ENCODE measurements around the gene ENAH. TPM values are rescaled to one million over a fixed set of nuclear protein-coding genes. Genes with fewer than 3 reads are reported as not detected.

ENAH gene
- total and polyA plus RNA-seq, 9 of the 15 experiments (the other 6 are each of a cell fraction or from before 2014, with no cell fraction given) = 0.03 to 1.2 (median 0.15) TPM

GRCh38 chr1:225668222-225668621 is 15.3 kb upstream of the ENAH start:
- Histone ChIP-seq H4K20me1 (replicated peaks; ENCODE audit: control insufficient read depth, insufficient read depth, low read length) (no peaks in the 10 kb centered on the region), H3K79me2 (ENCODE audit: control insufficient read depth, insufficient read depth, low read length) (no peaks in the 10 kb centered on the region), H3K4me1 (replicated peaks in 1 of 2; ENCODE audit: control insufficient read depth in 2 of 2, insufficient read depth in 2 of 2, low read length in 2 of 2) (no peaks in the 10 kb centered on the region; a peak in 1 of 5 replicates), H3K9me3 (replicated peaks; ENCODE audit: control insufficient read depth, insufficient read depth, low read depth, low read length) (no peaks in the 10 kb centered on the region), H3K27ac (ENCODE audit: extremely low read depth, low read depth, low read length) (no peak overlapping the region), H3K36me3 (ENCODE audit: control insufficient read depth, insufficient read depth, low read length) (no peaks in the 10 kb centered on the region), H3K9me1 (ENCODE audit: control insufficient read depth, insufficient read depth, low read length) (no peaks in the 10 kb centered on the region), H3K4me3 (no peak overlapping the region), H3K9ac (ENCODE audit: insufficient read depth in 1 of 2, low read depth in 2 of 2, low read length in 2 of 2) (no peak overlapping the region), H2AFZ (ENCODE audit: low read depth, low read length) (no peak overlapping the region), H3K27me3 (ENCODE audit: control insufficient read depth in 2 of 2, insufficient read depth in 2 of 2, low read length in 2 of 2) (peaks cover 34 to 58% of the 10 kb centered on the region in 2 experiments; a peak in 4 of 5 replicates), H3K4me2 (ENCODE audit: insufficient read depth, low read length) (no peak overlapping the region)
- intact Hi-C loops (cut with micrococcal nuclease) = no loop called here
- ChIA-PET CTCF (ENCODE audit: low intra/inter-chr PET ratio) (interaction anchor here (0.7 kb wide), 1 partner anchor 307 kb away, joined by 5 read pairs; no protein-coding TSS in a partner anchor), POLR2A (interaction anchor here (0.6 kb wide), 1 partner anchor 32 kb away, joined by 3 read pairs; no protein-coding TSS in a partner anchor)
- no TSS peak for BruUV-seq (replicated peaks)
- ATAC-seq (no peak), DNase-seq (ENCODE audit: extremely low read depth in 1 of 4, low spot score in 3 of 4) (no peak), FAIRE-seq (no peak)
- in situ Hi-C loops (cut with MboI) = no loop called here
- 8% methylated on average over 1 of the region's 1 CpG for WGBS (ENCODE audit: insufficient coverage, low coverage, missing lambda C conversion rate)
- no peak for TF ChIP-seq POLR2A (conservative IDR thresholded peaks at IDR 0.05)
- TF ChIP-seq ATF3 (IDR thresholded peaks at IDR 0.05) = peak; percentile 57
- no peak for TF ChIP-seq ATF3 (CRISPR knock-in tag; conservative IDR thresholded peaks at IDR 0.05)

- DNase-seq (ENCODE audit: extremely low read depth in 1 of 4, low spot score in 3 of 4) (no peak), ATAC-seq (no peak), FAIRE-seq (no peak)
- Histone ChIP-seq H3K9ac (ENCODE audit: insufficient read depth in 1 of 2, low read depth in 2 of 2, low read length in 2 of 2) (no peak overlapping the region), H3K27me3 (ENCODE audit: control insufficient read depth in 2 of 2, insufficient read depth in 2 of 2, low read length in 2 of 2) (peaks cover 34 to 66% of the 10 kb centered on the region in 2 experiments; a peak in 4 of 5 replicates), H3K36me3 (ENCODE audit: control insufficient read depth, insufficient read depth, low read length) (no peaks in the 10 kb centered on the region), H3K9me3 (replicated peaks; ENCODE audit: control insufficient read depth, insufficient read depth, low read depth, low read length) (no peaks in the 10 kb centered on the region), H2AFZ (ENCODE audit: low read depth, low read length) (no peak overlapping the region), H3K79me2 (ENCODE audit: control insufficient read depth, insufficient read depth, low read length) (no peaks in the 10 kb centered on the region), H4K20me1 (replicated peaks; ENCODE audit: control insufficient read depth, insufficient read depth, low read length) (no peaks in the 10 kb centered on the region), H3K4me2 (ENCODE audit: insufficient read depth, low read length) (no peak overlapping the region), H3K9me1 (ENCODE audit: control insufficient read depth, insufficient read depth, low read length) (no peaks in the 10 kb centered on the region), H3K27ac (ENCODE audit: extremely low read depth, low read depth, low read length) (no peak overlapping the region), H3K4me3 (no peak overlapping the region), H3K4me1 (replicated peaks in 1 of 2; ENCODE audit: control insufficient read depth in 2 of 2, insufficient read depth in 2 of 2, low read length in 2 of 2) (no peaks in the 10 kb centered on the region; a peak in 1 of 5 replicates)
- BruUV-seq (replicated peaks) = no TSS peak
- ChIA-PET POLR2A (interaction anchor here (0.6 to 1.0 kb wide), 3 partner anchors 13 to 261 kb away, joined by 3 to 4 read pairs (median 3); no protein-coding TSS in a partner anchor), CTCF (ENCODE audit: low intra/inter-chr PET ratio) (no interaction called here)
- intact Hi-C loops (cut with micrococcal nuclease) = no loop called here
- in situ Hi-C loops (cut with MboI) = no loop called here
- WGBS (ENCODE audit: insufficient coverage, low coverage, missing lambda C conversion rate) = 0% methylated on average over 4 of the region's 4 CpGs
- no peak for TF ChIP-seq IRF9 (tag; IDR thresholded peaks at IDR 0.05)
- TF ChIP-seq FOXA3 (CRISPR knock-in tag; conservative IDR thresholded peaks at IDR 0.05 in 1 of 2, IDR thresholded peaks at IDR 0.05 in 1 of 2) = no peak
- no peak for TF ChIP-seq ARID3A (IDR thresholded peaks at IDR 0.05; ENCODE audit: borderline replicate concordance, low read depth, low read length)
- no peak for TF ChIP-seq EWSR1 (IDR thresholded peaks at IDR 0.05; ENCODE audit: borderline replicate concordance, low read depth, partially characterized antibody)
- TF ChIP-seq DEAF1 (CRISPR knock-in tag; IDR thresholded peaks at IDR 0.05) = no peak
- no peak for TF ChIP-seq JUND (IDR thresholded peaks at IDR 0.05; ENCODE audit: borderline replicate concordance, low read depth, low read length)
- TF ChIP-seq JUND (tag; IDR thresholded peaks at IDR 0.05; ENCODE audit: borderline replicate concordance, low read depth, low read length) = no peak
Observed at GRCh38 chr1:225667362-225667761, 14.4 kb upstream of the ENAH start.
